Measurements from ENCODE around the gene RAP2A. TPM values are rescaled to one million over a fixed set of nuclear protein-coding genes. Genes with fewer than 3 reads are reported as not detected.

The RAP2A gene
- total RNA-seq, 1 donor from 2014 or later, result 31.3 TPM

GRCh38 chr13:97490702-97491307 lies 56.8 kb downstream of the RAP2A start:
- H3K4me1 Mint-ChIP-seq, result no peaks in the 10 kb centered on the region
- peaks cover 18% of the 10 kb centered on the region for H3K9me3 Mint-ChIP-seq
- H3K36me3 Mint-ChIP-seq, result peaks cover 5% of the 10 kb centered on the region
- TF ChIP-seq, protein P1, sequence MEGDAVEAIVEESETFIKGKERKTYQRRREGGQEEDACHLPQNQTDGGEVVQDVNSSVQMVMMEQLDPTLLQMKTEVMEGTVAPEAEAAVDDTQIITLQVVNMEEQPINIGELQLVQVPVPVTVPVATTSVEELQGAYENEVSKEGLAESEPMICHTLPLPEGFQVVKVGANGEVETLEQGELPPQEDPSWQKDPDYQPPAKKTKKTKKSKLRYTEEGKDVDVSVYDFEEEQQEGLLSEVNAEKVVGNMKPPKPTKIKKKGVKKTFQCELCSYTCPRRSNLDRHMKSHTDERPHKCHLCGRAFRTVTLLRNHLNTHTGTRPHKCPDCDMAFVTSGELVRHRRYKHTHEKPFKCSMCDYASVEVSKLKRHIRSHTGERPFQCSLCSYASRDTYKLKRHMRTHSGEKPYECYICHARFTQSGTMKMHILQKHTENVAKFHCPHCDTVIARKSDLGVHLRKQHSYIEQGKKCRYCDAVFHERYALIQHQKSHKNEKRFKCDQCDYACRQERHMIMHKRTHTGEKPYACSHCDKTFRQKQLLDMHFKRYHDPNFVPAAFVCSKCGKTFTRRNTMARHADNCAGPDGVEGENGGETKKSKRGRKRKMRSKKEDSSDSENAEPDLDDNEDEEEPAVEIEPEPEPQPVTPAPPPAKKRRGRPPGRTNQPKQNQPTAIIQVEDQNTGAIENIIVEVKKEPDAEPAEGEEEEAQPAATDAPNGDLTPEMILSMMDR (IDR thresholded peaks at IDR 0.05; ENCODE audit: unreplicated experiment), result no peak
- H3K4me3 Mint-ChIP-seq, result no peak overlapping the region
- H3K27me3 Mint-ChIP-seq (ENCODE audit: low read depth), result no peaks in the 10 kb centered on the region
- H3K27ac Mint-ChIP-seq, result no peak overlapping the region
- no peak for DNase-seq (ENCODE audit: low spot score in 2 of 2, unreplicated experiment in 2 of 2)

DNA sequence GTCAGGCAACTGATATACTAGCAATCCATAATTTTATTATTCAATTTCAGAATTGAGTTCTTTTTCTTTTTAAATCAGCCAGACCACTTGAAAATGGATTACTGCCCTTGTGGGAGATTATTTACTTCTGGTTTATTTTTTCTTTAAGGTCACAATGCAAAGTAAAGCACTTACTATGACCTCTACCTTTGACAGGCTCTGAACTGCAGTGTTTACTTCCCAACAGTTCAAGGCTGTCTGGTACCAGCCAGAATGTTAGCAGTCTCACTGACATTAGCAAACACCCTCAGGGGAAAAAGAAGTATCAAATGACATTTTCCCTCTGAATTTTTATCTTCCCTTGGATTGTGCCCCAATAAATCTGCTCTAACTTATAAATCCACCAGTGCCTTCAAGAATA lies 57.5 kb downstream of the RAP2A start:
- TF ChIP-seq, protein P1 (IDR thresholded peaks at IDR 0.05; ENCODE audit: unreplicated experiment), result no peak
- DNase-seq (ENCODE audit: low spot score in 2 of 2, unreplicated experiment in 2 of 2), result no peak
- H3K36me3 Mint-ChIP-seq, result peaks cover 5% of the 10 kb centered on the region
- no peak overlapping the region for H3K4me3 Mint-ChIP-seq
- no peaks in the 10 kb centered on the region for H3K4me1 Mint-ChIP-seq
- H3K27ac Mint-ChIP-seq, result no peak overlapping the region
- peaks cover 18% of the 10 kb centered on the region for H3K9me3 Mint-ChIP-seq
- H3K27me3 Mint-ChIP-seq (ENCODE audit: low read depth), result no peaks in the 10 kb centered on the region

DNA sequence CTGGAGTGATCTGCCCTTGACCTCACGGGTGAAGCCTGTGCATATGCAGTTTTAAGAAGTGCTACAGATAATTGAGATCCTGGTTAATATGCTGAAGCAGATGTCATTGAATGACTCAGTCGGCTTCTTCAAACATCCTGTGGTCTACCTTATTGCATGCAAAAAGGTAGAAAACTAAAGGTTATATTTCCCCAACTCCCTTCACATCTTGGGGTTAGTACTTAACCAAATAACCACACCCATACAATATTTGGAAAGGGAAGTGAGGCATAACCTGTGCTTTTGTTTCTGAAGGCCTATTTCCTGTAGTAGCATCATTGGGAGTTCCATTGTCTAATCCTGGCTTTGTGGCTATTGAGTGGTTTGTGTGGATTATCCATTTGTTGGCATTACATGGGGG lies 58.3 kb downstream of the RAP2A start:
- H3K4me3 Mint-ChIP-seq, result no peak overlapping the region
- DNase-seq (ENCODE audit: low spot score in 2 of 2, unreplicated experiment in 2 of 2), result no peak
- no peak overlapping the region for H3K27ac Mint-ChIP-seq
- TF ChIP-seq, protein P1 (IDR thresholded peaks at IDR 0.05; ENCODE audit: unreplicated experiment), result no peak
- peaks cover 5% of the 10 kb centered on the region for H3K36me3 Mint-ChIP-seq
- H3K4me1 Mint-ChIP-seq, result no peaks in the 10 kb centered on the region
- H3K27me3 Mint-ChIP-seq (ENCODE audit: low read depth), result no peaks in the 10 kb centered on the region
- peaks cover 18% of the 10 kb centered on the region for H3K9me3 Mint-ChIP-seq

GRCh38 chr13:97492684-97493371 lies 58.9 kb downstream of the RAP2A start:
- Mint-ChIP-seq H3K9me3 (peaks cover 18% of the 10 kb centered on the region), H3K4me3 (no peak overlapping the region), H3K27ac (no peak overlapping the region), H3K4me1 (no peaks in the 10 kb centered on the region), H3K36me3 (peaks cover 5% of the 10 kb centered on the region), H3K27me3 (ENCODE audit: low read depth) (no peaks in the 10 kb centered on the region)
- no peak for DNase-seq (ENCODE audit: low spot score in 2 of 2, unreplicated experiment in 2 of 2)
- TF ChIP-seq, protein P1 (IDR thresholded peaks at IDR 0.05; ENCODE audit: unreplicated experiment), result no peak

DNA sequence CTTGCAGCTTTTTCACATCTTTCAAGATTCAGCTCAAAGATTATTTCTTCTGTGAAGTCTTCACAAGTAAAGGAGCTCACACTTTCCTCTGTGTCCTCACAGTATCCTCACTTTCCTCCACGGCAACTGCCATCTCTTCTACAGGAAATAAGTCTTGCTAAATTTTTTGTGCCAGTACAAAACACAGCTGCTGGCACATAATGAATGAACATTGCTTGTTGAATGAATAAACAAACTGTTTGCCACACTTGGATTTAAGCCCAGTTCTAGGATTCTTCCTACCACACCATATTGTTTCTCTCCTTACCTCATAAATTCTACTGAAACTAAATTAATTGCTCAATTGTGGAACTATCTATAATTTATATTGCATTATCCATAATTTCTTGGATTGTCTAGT lies 59.5 kb downstream of the RAP2A start:
- peaks cover 5% of the 10 kb centered on the region for H3K36me3 Mint-ChIP-seq
- H3K27ac Mint-ChIP-seq, result no peak overlapping the region
- TF ChIP-seq, protein P1 (IDR thresholded peaks at IDR 0.05; ENCODE audit: unreplicated experiment), result no peak
- no peak for DNase-seq (ENCODE audit: low spot score in 2 of 2, unreplicated experiment in 2 of 2)
- no peaks in the 10 kb centered on the region for H3K4me1 Mint-ChIP-seq
- H3K27me3 Mint-ChIP-seq (ENCODE audit: low read depth), result no peaks in the 10 kb centered on the region
- H3K9me3 Mint-ChIP-seq, result peaks cover 18% of the 10 kb centered on the region
- H3K4me3 Mint-ChIP-seq, result no peak overlapping the region

All from mesothelial cell of epicardium (in vitro differentiated cells).